Transverse colon (tissue), 4 donors: Measurements from ENCODE around the gene FYCO1. TPM values are rescaled to one million over a fixed set of nuclear protein-coding genes. Genes with fewer than 3 reads are reported as not detected.

Experiments
- DNase-seq: peaks from one replicate; pipeline ENCODE4 v3.0.0-alpha.2; 2019
- H3K27ac ChIP-seq, 4 donors: fragments of 200-600 bp; sonication (generic); 2 replicates each; pipeline ENCODE4 v1.5.1; 2016 to 2018; ENCODE audit warnings: inconsistent platforms in 4 of 4
- H3K27me3 ChIP-seq: fragments of 200-600 bp; sonication (generic); 2 replicates; pipeline ENCODE4 v1.5.1; 2017; ENCODE audit warnings: inconsistent platforms
- H3K36me3 ChIP-seq, 4 donors: fragments of 200-600 bp; sonication (generic); 2 replicates each; pipeline ENCODE4 v1.5.1; 2017 to 2019; ENCODE audit warnings: inconsistent platforms in 4 of 4
- H3K4me1 ChIP-seq, 4 donors: fragments of 200-600 bp; sonication (generic); 2 replicates each; pipeline ENCODE4 v1.5.1; 2017 to 2020; ENCODE audit warnings: inconsistent platforms in 4 of 4
- H3K4me3 ChIP-seq, 4 donors: fragments of 200-600 bp; sonication (generic); 1 replicate in 1 of 4; 2 replicates in 3 of 4; pipeline versions ENCODE4 v1.5.1 to v1.6.1; 2017 to 2019; ENCODE audit warnings: inconsistent platforms in 4 of 4
- H3K9me3 ChIP-seq, 2 donors: fragments of 200-600 bp; sonication (generic); 2 replicates each; pipeline ENCODE4 v1.5.1; 2017 to 2019; ENCODE audit warnings: inconsistent platforms in 2 of 2
- EP300 ChIP-seq: sonication (generic); formaldehyde crosslinking; IDR thresholded peaks from one replicate; pipeline ENCODE4 v1.6.1; 2017; ENCODE audit warnings: antibody characterized with exemption, low read depth
- POLR2A ChIP-seq: fragments of 450-650 bp; IDR thresholded peaks from one replicate; pipeline ENCODE4 v1.6.1; 2016; ENCODE audit warnings: antibody characterized with exemption, mild to moderate bottlenecking, moderate library complexity
- POLR2AphosphoS5 ChIP-seq, 3 donors: sonication (generic); formaldehyde crosslinking; IDR thresholded peaks; one replicate each; pipeline ENCODE4 v1.6.1; 2016; ENCODE audit warnings: antibody characterized with exemption in 3 of 3
- WGBS, 2 donors: methylation state at CpG; one replicate each; pipeline ENCODE4 v1.1.5; 2018; ENCODE audit warnings: low coverage in 1 of 2; 5-methylcytosine and 5-hydroxymethylcytosine counted together
- in situ Hi-C, 4 donors: fragments of 200-750 bp; cut with MboI; loops; one replicate each; pipeline versions ENCODE4 v1.15.0 to v1.15.1; 2017; ENCODE audit warnings: low sequenced_read_pairs in 3 of 4, low pct_ligation_motif_present in 1 of 4, low pct_unique_long_range_greater_than_20kb in 1 of 4
- intact Hi-C: fragments of 100-400 bp; cut with DNase I; formaldehyde crosslinking; loops from one replicate; pipeline ENCODE4 v1.15.1; 2023; ENCODE audit warnings: low total_unique reads
- total RNA-seq, 4 donors: library from RNA; depleted of rRNA; stranded (reverse); fragments of >200 nt; gene quantifications; one replicate each; pipeline ENCODE4 v1.1.0, GENCODE V29; 2016
- TF ChIP-seq, protein P1 (sequence below), 5 experiments: fragments of 200-600 bp in 3 of 5; fragments of 450-650 bp in 2 of 5; sonication (generic) in 3 of 5; IDR thresholded peaks; 1 replicate in 2 of 5; 2 replicates in 3 of 5; pipeline ENCODE4 v1.5.1; 2016 to 2017; ENCODE audit warnings: antibody characterized with exemption in 5 of 5, inconsistent platforms in 3 of 5, mild to moderate bottlenecking in 2 of 5, moderate library complexity in 1 of 5

FYCO1 gene
- total RNA-seq, 4 donors from 2014 or later: 34.5 to 40.0 (median 38.1) TPM

DNA sequence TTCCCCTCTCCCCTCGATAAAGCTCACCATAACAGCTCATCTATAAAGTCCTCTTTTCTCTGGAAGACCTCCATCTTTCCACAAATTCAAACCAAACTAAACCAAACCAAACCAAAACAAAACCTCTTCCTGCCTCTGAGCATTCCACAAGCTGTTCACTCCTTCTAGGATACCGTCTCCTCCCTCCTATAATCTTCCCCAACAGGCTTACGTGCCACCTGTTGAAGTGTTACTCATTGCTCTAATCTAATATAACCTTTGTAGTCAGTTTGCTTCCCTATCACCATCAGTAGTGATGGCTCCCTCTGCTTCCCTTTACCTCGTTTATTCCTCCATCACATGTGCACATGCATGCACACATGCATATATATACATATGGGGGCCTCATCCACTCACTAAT is 122.0 kb downstream of the FYCO1 start:
- Histone ChIP-seq H3K36me3 (no peaks in the 10 kb centered on the region), H3K9me3 (no peaks in the 10 kb centered on the region), H3K4me1 (no peaks in the 10 kb centered on the region), H3K27ac (no peak overlapping the region), H3K27me3 (no peaks in the 10 kb centered on the region), H3K4me3 (no peak overlapping the region)
- DNase-seq: no peak
- TF ChIP-seq, protein P1, sequence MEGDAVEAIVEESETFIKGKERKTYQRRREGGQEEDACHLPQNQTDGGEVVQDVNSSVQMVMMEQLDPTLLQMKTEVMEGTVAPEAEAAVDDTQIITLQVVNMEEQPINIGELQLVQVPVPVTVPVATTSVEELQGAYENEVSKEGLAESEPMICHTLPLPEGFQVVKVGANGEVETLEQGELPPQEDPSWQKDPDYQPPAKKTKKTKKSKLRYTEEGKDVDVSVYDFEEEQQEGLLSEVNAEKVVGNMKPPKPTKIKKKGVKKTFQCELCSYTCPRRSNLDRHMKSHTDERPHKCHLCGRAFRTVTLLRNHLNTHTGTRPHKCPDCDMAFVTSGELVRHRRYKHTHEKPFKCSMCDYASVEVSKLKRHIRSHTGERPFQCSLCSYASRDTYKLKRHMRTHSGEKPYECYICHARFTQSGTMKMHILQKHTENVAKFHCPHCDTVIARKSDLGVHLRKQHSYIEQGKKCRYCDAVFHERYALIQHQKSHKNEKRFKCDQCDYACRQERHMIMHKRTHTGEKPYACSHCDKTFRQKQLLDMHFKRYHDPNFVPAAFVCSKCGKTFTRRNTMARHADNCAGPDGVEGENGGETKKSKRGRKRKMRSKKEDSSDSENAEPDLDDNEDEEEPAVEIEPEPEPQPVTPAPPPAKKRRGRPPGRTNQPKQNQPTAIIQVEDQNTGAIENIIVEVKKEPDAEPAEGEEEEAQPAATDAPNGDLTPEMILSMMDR (IDR thresholded peaks at IDR 0.05): no peak
- TF ChIP-seq EP300 (no peak), POLR2AphosphoS5 (IDR thresholded peaks at IDR 0.05) (no peak), POLR2A (no peak)
- intact Hi-C loops: no loop called here
- in situ Hi-C loops: no loop called here
- 66 to 86% methylated on average over 4 of the region's 4 CpGs for WGBS, 2 donors

DNA sequence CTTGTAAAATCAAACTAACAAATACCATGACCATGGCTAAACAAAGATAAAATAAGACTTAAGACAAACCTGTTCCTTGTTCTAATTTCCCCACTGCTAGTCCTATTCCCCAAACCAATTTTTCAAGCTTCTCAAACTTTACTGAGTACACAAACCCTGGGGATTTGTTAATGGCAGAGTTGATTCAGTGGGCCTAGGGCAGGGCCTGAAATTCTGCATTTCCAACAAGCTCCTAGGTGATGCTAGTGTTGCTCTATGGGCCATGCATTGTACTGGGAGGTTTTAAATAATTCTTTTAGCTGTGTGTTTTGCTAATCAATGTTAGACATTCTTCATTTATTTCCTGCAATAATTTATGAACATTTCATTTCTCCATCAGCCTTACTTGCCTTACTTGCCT is 122.6 kb downstream of the FYCO1 start:
- Histone ChIP-seq H3K9me3 (no peaks in the 10 kb centered on the region), H3K27ac (no peak overlapping the region), H3K4me1 (no peaks in the 10 kb centered on the region), H3K27me3 (no peaks in the 10 kb centered on the region), H3K4me3 (no peak overlapping the region), H3K36me3 (no peaks in the 10 kb centered on the region)
- intact Hi-C loops: no loop called here
- no peak for DNase-seq
- TF ChIP-seq POLR2A (no peak), EP300 (no peak), POLR2AphosphoS5 (IDR thresholded peaks at IDR 0.05) (no peak)
- TF ChIP-seq, protein P1 (IDR thresholded peaks at IDR 0.05): no peak
- in situ Hi-C loops: no loop called here

DNA sequence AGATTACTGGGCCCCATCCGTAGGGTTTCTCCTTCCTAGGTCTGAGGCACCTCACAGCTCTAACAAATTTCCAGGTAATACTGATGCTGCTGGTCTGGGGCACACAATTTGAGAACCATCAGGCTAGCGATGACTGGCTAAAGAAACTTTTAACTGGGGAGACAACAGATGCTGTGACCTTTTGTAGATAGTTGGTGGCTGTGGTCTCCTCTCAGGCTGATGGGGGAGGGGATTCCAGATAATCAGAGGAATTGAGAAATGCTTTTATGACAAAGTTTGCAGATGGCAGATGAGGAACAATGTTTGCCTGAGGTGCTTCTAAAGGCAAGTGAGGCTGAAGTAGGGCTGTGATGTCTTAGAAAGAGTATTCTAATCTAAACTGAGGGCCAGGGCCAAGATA is 123.1 kb downstream of the FYCO1 start:
- H3K27me3 ChIP-seq: no peaks in the 10 kb centered on the region
- no peaks in the 10 kb centered on the region for H3K36me3 ChIP-seq
- intact Hi-C loops: no loop called here
- H3K9me3 ChIP-seq: no peaks in the 10 kb centered on the region
- no peak overlapping the region for H3K27ac ChIP-seq
- in situ Hi-C loops: no loop called here
- TF ChIP-seq, protein P1 (IDR thresholded peaks at IDR 0.05): no peak
- TF ChIP-seq EP300 (no peak), POLR2AphosphoS5 (IDR thresholded peaks at IDR 0.05) (no peak)
- no peak overlapping the region for H3K4me3 ChIP-seq
- no peaks in the 10 kb centered on the region for H3K4me1 ChIP-seq
- DNase-seq: no peak
- WGBS, 2 donors: 89 to 100% methylated on average over 2 of the region's 2 CpGs

DNA sequence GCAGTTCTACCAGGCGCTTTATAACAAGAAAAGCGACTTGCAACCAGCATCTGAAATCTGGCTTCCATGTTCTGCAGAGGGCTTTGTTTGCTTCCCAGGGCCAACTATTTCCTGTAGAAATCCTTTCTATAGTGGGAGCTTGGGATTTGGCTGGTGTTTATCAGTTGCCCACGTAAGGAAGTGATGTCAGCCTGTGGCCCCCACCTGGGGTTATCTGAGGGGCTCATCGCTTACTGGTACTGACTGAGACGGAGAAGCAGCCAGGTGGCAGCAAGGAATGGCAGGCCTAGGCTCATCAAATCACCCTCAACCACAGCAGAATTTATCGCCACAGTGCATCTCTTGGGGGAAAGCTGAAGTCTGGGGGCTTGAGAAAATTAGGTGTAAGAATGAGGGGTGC is 123.8 kb downstream of the FYCO1 start:
- intact Hi-C loops (no loop called here), in situ Hi-C loops (no loop called here)
- no peaks in the 10 kb centered on the region for H3K27me3 ChIP-seq
- H3K9me3 ChIP-seq: no peaks in the 10 kb centered on the region
- no peak overlapping the region for H3K4me3 ChIP-seq
- TF ChIP-seq POLR2AphosphoS5 (IDR thresholded peaks at IDR 0.05) (no peak), POLR2A (no peak), EP300 (no peak)
- TF ChIP-seq, protein P1 (IDR thresholded peaks at IDR 0.05): no peak
- no peak overlapping the region for H3K27ac ChIP-seq
- no peaks in the 10 kb centered on the region for H3K36me3 ChIP-seq
- H3K4me1 ChIP-seq: no peaks in the 10 kb centered on the region
- WGBS, 2 donors: 87 to 90% methylated on average over 3 to 6 of the region's 6 CpGs
- DNase-seq: no peak
